ENCODE measurements around the gene PRKAG3.

The PRKAG3 gene

DNA sequence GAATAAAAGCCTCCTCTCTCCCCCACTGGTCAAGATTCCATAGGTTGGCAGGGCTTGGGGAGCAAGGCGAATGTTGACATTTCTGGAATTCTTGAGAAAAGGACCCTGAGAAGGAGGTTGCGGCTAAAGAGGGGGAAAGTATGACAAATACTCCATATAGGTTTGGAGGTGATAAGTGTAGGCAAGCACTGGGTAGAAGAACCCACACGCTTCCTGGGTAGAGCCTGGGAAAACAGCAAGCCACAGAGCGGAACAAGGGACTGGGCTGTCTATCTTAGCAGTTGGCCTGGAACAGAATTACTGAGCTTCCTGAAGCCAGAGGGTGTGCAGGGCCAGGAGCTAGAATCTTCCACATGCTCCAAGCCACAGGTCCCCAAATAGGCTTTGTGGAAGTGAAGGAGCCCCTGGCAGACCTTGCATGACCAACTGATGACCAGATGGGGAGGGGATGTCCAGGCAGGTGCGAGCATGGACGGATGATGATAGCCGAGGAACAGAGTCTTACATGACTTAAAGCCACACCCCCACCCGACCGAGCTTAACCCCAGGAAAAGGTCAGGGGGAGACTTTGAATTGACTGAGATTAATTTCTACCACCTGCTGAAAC lies 9.9 kb downstream of the PRKAG3 start:
- no peak for TF ChIP-seq FOXP2 (optimal IDR thresholded peaks at IDR 0.05; ENCODE audit: borderline replicate concordance, extremely low read depth, extremely low read length, insufficient read depth)
- no peak for TF ChIP-seq SIN3A (IDR thresholded peaks at IDR 0.05; ENCODE audit: borderline replicate concordance, insufficient read depth, low read length)
- TF ChIP-seq, protein P1, sequence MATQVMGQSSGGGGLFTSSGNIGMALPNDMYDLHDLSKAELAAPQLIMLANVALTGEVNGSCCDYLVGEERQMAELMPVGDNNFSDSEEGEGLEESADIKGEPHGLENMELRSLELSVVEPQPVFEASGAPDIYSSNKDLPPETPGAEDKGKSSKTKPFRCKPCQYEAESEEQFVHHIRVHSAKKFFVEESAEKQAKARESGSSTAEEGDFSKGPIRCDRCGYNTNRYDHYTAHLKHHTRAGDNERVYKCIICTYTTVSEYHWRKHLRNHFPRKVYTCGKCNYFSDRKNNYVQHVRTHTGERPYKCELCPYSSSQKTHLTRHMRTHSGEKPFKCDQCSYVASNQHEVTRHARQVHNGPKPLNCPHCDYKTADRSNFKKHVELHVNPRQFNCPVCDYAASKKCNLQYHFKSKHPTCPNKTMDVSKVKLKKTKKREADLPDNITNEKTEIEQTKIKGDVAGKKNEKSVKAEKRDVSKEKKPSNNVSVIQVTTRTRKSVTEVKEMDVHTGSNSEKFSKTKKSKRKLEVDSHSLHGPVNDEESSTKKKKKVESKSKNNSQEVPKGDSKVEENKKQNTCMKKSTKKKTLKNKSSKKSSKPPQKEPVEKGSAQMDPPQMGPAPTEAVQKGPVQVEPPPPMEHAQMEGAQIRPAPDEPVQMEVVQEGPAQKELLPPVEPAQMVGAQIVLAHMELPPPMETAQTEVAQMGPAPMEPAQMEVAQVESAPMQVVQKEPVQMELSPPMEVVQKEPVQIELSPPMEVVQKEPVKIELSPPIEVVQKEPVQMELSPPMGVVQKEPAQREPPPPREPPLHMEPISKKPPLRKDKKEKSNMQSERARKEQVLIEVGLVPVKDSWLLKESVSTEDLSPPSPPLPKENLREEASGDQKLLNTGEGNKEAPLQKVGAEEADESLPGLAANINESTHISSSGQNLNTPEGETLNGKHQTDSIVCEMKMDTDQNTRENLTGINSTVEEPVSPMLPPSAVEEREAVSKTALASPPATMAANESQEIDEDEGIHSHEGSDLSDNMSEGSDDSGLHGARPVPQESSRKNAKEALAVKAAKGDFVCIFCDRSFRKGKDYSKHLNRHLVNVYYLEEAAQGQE (IDR thresholded peaks at IDR 0.05; ENCODE audit: insufficient read depth in 1 of 2, low read depth in 2 of 2, low read length in 2 of 2), result no peak
- TF ChIP-seq TAF1 (IDR thresholded peaks at IDR 0.05; ENCODE audit: borderline replicate concordance, insufficient read depth, low read length), result no peak
- TF ChIP-seq POLR2AphosphoS5 (IDR thresholded peaks at IDR 0.05; ENCODE audit: low read depth, low read length), result no peak

DNA sequence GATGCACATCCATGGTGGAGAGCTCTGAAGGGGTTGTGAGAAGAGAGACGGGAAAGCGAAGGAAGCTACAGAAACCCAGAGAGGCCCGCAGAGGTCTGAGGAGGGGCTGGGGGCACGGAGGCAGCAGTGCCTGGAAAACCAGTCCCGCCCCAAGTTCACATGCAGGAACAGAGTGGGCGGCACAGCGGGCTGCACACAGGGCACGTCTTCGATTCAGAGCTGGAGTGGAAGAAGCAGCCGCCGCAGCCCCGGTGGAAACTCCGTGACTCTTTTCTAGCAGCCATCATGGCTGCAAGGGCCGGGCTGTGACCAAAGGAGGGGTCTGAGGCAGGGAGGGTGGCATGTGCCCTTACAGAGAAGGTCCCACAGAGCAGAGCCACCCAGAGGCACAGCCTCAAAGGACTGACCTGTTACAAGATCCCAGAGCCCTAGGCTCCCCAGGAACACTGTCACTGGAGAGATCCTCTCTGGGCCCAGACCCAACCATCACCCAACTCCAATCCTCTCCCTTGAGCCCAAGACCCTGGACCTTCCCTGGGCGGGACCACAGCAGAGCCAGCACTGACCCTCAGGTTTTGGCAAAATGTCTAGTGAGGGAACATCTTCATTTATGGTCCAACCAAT lies 10.7 kb downstream of the PRKAG3 start:
- no peak for TF ChIP-seq SIN3A (IDR thresholded peaks at IDR 0.05; ENCODE audit: borderline replicate concordance, insufficient read depth, low read length)
- no peak for TF ChIP-seq TAF1 (IDR thresholded peaks at IDR 0.05; ENCODE audit: borderline replicate concordance, insufficient read depth, low read length)
- no peak for TF ChIP-seq POLR2AphosphoS5 (IDR thresholded peaks at IDR 0.05; ENCODE audit: low read depth, low read length)
- TF ChIP-seq, protein P1 (IDR thresholded peaks at IDR 0.05; ENCODE audit: insufficient read depth in 1 of 2, low read depth in 2 of 2, low read length in 2 of 2), result no peak
- no peak for TF ChIP-seq FOXP2 (optimal IDR thresholded peaks at IDR 0.05; ENCODE audit: borderline replicate concordance, extremely low read depth, extremely low read length, insufficient read depth)

DNA sequence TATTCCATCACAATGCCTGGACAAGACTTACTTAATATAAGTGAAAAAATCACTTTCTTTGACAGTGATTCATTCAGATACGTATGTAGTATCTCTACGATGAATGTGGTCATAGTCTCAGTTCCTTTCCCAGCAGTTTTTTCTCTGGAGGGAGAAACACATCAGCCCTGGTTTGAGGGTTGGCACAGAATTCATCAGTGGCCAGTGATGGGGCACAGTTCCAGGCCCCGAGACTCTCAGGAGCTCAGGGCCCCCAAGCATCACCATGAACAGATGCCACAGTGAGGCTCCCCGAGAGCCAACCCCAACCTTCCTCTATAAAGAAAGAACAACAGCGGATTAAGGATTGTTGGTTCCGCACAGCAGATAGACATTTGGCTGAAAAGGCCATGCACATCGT lies 12.5 kb downstream of the PRKAG3 start:
- TF ChIP-seq SIN3A (IDR thresholded peaks at IDR 0.05; ENCODE audit: borderline replicate concordance, insufficient read depth, low read length), result no peak
- no peak for TF ChIP-seq TAF1 (IDR thresholded peaks at IDR 0.05; ENCODE audit: borderline replicate concordance, insufficient read depth, low read length)
- TF ChIP-seq, protein P1 (IDR thresholded peaks at IDR 0.05; ENCODE audit: insufficient read depth in 1 of 2, low read depth in 2 of 2, low read length in 2 of 2), result no peak
- no peak for TF ChIP-seq POLR2AphosphoS5 (IDR thresholded peaks at IDR 0.05; ENCODE audit: low read depth, low read length)
- TF ChIP-seq FOXP2 (optimal IDR thresholded peaks at IDR 0.05; ENCODE audit: borderline replicate concordance, extremely low read depth, extremely low read length, insufficient read depth), result no peak

DNA sequence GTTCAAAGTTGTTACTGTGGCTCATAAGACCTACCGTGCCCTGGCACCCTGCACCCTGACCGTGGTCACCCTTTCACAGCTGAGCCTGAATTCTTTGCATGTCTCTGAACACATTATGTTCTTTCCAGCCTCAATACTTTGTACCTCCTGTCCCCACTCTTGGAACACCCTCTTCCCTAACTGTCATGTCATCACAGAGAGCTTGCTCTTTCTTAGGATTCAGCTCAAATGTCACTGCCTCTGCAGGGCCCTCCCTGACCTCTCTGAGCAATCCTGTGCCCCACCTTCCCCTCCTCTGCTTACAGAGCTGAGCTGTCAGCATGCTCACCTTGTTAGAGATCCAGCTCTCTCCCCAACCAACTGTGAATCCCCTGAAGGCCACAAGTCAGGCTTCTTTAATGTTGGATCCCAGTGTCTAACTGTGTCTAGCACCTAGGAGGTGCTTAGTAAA lies 15.0 kb downstream of the PRKAG3 start:
- no peak for TF ChIP-seq POLR2AphosphoS5 (IDR thresholded peaks at IDR 0.05; ENCODE audit: low read depth, low read length)
- TF ChIP-seq, protein P1 (IDR thresholded peaks at IDR 0.05; ENCODE audit: insufficient read depth in 1 of 2, low read depth in 2 of 2, low read length in 2 of 2), result no peak
- no peak for TF ChIP-seq SIN3A (IDR thresholded peaks at IDR 0.05; ENCODE audit: borderline replicate concordance, insufficient read depth, low read length)
- no peak for TF ChIP-seq FOXP2 (optimal IDR thresholded peaks at IDR 0.05; ENCODE audit: borderline replicate concordance, extremely low read depth, extremely low read length, insufficient read depth)
- TF ChIP-seq TAF1 (IDR thresholded peaks at IDR 0.05; ENCODE audit: borderline replicate concordance, insufficient read depth, low read length), result no peak
